H1 (cell line): ENCODE measurements around the gene SH2D4B. TPM values are rescaled to one million over a fixed set of nuclear protein-coding genes. Genes with fewer than 3 reads are reported as not detected.

Experiments
- CTCF ChIA-PET: fragments of 300-600 bp; sonication (Branson Sonifier 250); formaldehyde crosslinking; loops from one replicate; lab custom pipeline; 2021; ENCODE audit not compliant: partially characterized antibody; lab: Charles Lee
- POLR2A ChIA-PET: fragments of 300-600 bp; sonication (Branson Sonifier 250); formaldehyde crosslinking; loops from one replicate; lab custom pipeline; 2021; ENCODE audit warnings: inconsistent platforms; ENCODE audit not compliant: partially characterized antibody; lab: Charles Lee
- DNase-seq, 2 experiments: peaks; one replicate each; pipeline versions ENCODE4 v3.0.0 to v3.0.0-alpha.2; 2010 to 2022; ENCODE audit warnings: low spot score in 2 of 2, low read depth in 1 of 2, mixed read lengths in 1 of 2
- FAIRE-seq: peaks from 2 replicates; lab custom pipeline; 2011; peaks lifted over from hg19 to GRCh38; lab: Jason Lieb, UNC
- H2AFZ ChIP-seq: 2 replicates; pipeline ENCODE4 v1.8.1; 2012; ENCODE audit warnings: low read length, inconsistent platforms
- H2AK5ac ChIP-seq: 2 replicates; pipeline ENCODE4 v1.6.1; 2013; ENCODE audit warnings: low read depth, low read length
- H2BK120ac ChIP-seq: replicated peaks from 2 replicates; pipeline ENCODE3; 2013; ENCODE audit warnings: low read depth, low read length, inconsistent platforms
- H2BK12ac ChIP-seq: 2 replicates; pipeline ENCODE4 v1.6.1; 2013; ENCODE audit warnings: low read depth, low read length
- H2BK15ac ChIP-seq: 2 replicates; pipeline ENCODE4 v1.6.1; 2013; ENCODE audit warnings: low read length
- H2BK20ac ChIP-seq: 2 replicates; pipeline ENCODE4 v1.6.1; 2013; ENCODE audit warnings: low read length
- H2BK5ac ChIP-seq: 2 replicates; pipeline ENCODE4 v1.6.1; 2013; ENCODE audit warnings: low read depth, low read length
- H3K14ac ChIP-seq: 2 replicates; pipeline ENCODE4 v1.6.1; 2013; ENCODE audit warnings: inconsistent platforms; ENCODE audit not compliant: insufficient read length
- H3K18ac ChIP-seq: 2 replicates; pipeline ENCODE4 v1.6.1; 2013; ENCODE audit warnings: low read length; ENCODE audit errors: extremely low read depth
- H3K23ac ChIP-seq: 2 replicates; pipeline ENCODE4 v1.6.1; 2013; ENCODE audit warnings: inconsistent platforms; ENCODE audit not compliant: insufficient read length
- H3K23me2 ChIP-seq: 2 replicates; pipeline ENCODE4 v1.6.1; 2013; ENCODE audit warnings: low read depth, low read length
- H3K27ac ChIP-seq: 2 replicates; pipeline ENCODE4 v1.6.1; 2011; ENCODE audit warnings: low read depth, low read length, inconsistent platforms
- H3K27me3 ChIP-seq, 4 experiments: replicated peaks in 1 of 4; 1 replicate in 1 of 4; 2 replicates in 3 of 4; pipeline versions ENCODE4 v1.6.1 to v1.8.1; 2011 to 2013; ENCODE audit warnings: low read length in 3 of 4, mild to moderate bottlenecking in 3 of 4, inconsistent platforms in 2 of 4, mixed read lengths in 2 of 4, moderate library complexity in 1 of 4; ENCODE audit not compliant: control insufficient read depth in 3 of 4, insufficient read depth in 3 of 4; ENCODE audit errors: extremely low read depth in 1 of 4
- H3K36me3 ChIP-seq, 4 experiments: 2 replicates each; pipeline versions ENCODE4 v1.6.1 to v1.8.1; 2011 to 2013; ENCODE audit warnings: mild to moderate bottlenecking in 4 of 4, low read length in 3 of 4, moderate library complexity in 2 of 4, control low read depth in 1 of 4, inconsistent platforms in 1 of 4; ENCODE audit not compliant: insufficient read depth in 4 of 4, control insufficient read depth in 2 of 4
- H3K4ac ChIP-seq: replicated peaks from 2 replicates; pipeline ENCODE3; 2013; ENCODE audit warnings: low read length, low read depth, mixed read lengths, inconsistent platforms; ENCODE audit not compliant: insufficient read length
- H3K4me1 ChIP-seq, 4 experiments: replicated peaks in 1 of 4; 1 replicate in 1 of 4; 2 replicates in 3 of 4; pipeline versions ENCODE4 v1.6.1 to v1.8.1; 2011 to 2013; ENCODE audit warnings: low read length in 3 of 4, inconsistent platforms in 2 of 4, mixed read lengths in 1 of 4; ENCODE audit not compliant: insufficient read depth in 4 of 4, control insufficient read depth in 3 of 4
- H3K4me2 ChIP-seq, 2 experiments: 2 replicates each; pipeline versions ENCODE4 v1.6.1 to v1.8.1; 2011 to 2013; ENCODE audit warnings: low read depth in 2 of 2, low read length in 2 of 2, control low read depth in 1 of 2, inconsistent platforms in 1 of 2, mild to moderate bottlenecking in 1 of 2; ENCODE audit not compliant: insufficient read depth in 1 of 2
- H3K4me3 ChIP-seq, 4 experiments: fragments of 200-600, 300-600 bp in 1 of 4; sonication (generic), shearing (Covaris generic), sonication (Bioruptor Twin) in 1 of 4; 2 replicates each; pipeline versions ENCODE4 v1.5.1 to v1.8.1; 2011 to 2016; ENCODE audit warnings: low read length in 4 of 4, low read depth in 3 of 4, control low read depth in 2 of 4, inconsistent platforms in 2 of 4, mild to moderate bottlenecking in 2 of 4, mixed read lengths in 1 of 4, moderate library complexity in 1 of 4; ENCODE audit not compliant: insufficient read depth in 2 of 4; ENCODE audit errors: extremely low read depth in 1 of 4
- H3K56ac ChIP-seq: replicated peaks from 2 replicates; pipeline ENCODE3; 2013; ENCODE audit warnings: low read depth, mild to moderate bottlenecking, mixed read lengths, low read length, inconsistent platforms; ENCODE audit not compliant: insufficient read length
- H3K79me1 ChIP-seq: 2 replicates; pipeline ENCODE4 v1.6.1; 2013; ENCODE audit warnings: low read depth, low read length, control low read depth
- H3K79me2 ChIP-seq, 2 experiments: 2 replicates each; pipeline versions ENCODE4 v1.6.1 to v1.8.1; 2012 to 2013; ENCODE audit warnings: low read length in 2 of 2, mild to moderate bottlenecking in 2 of 2, inconsistent platforms in 1 of 2; ENCODE audit not compliant: insufficient read depth in 2 of 2, control insufficient read depth in 1 of 2
- H3K9ac ChIP-seq, 4 experiments: replicated peaks in 1 of 4; 1 replicate in 1 of 4; 2 replicates in 3 of 4; pipeline versions ENCODE4 v1.6.1 to v1.8.1; 2011 to 2013; ENCODE audit warnings: low read depth in 3 of 4, low read length in 3 of 4, control low read depth in 2 of 4, mild to moderate bottlenecking in 2 of 4, moderate library complexity in 2 of 4, inconsistent platforms in 1 of 4; ENCODE audit errors: extremely low read depth in 1 of 4
- H3K9me3 ChIP-seq, 2 experiments: 2 replicates each; pipeline versions ENCODE4 v1.6.1 to v1.8.1; 2012 to 2013; ENCODE audit warnings: mild to moderate bottlenecking in 2 of 2, moderate library complexity in 2 of 2, control low read depth in 1 of 2, inconsistent platforms in 1 of 2, low read depth in 1 of 2, low read length in 1 of 2, mixed read lengths in 1 of 2; ENCODE audit not compliant: insufficient read depth in 2 of 2
- H4K20me1 ChIP-seq, 2 experiments: replicated peaks in 1 of 2; 2 replicates each; pipeline versions ENCODE3 to v1.8.1; 2011 to 2013; ENCODE audit warnings: inconsistent platforms in 2 of 2, low read length in 2 of 2, mild to moderate bottlenecking in 1 of 2; ENCODE audit not compliant: insufficient read depth in 2 of 2, control insufficient read depth in 1 of 2
- H4K5ac ChIP-seq: 2 replicates; pipeline ENCODE4 v1.6.1; 2013; ENCODE audit warnings: low read length, low read depth, mixed read lengths, inconsistent platforms; ENCODE audit not compliant: insufficient read length
- H4K8ac ChIP-seq: 2 replicates; pipeline ENCODE4 v1.8.0; 2013; ENCODE audit warnings: mild to moderate bottlenecking, moderate library complexity, low read length, inconsistent platforms; ENCODE audit not compliant: insufficient read depth; ENCODE audit errors: extremely low read depth
- H4K91ac ChIP-seq: replicated peaks from 2 replicates; pipeline ENCODE3; 2013; ENCODE audit warnings: low read length, mixed read lengths, inconsistent platforms; ENCODE audit not compliant: insufficient read length
- ASH2L ChIP-seq: fragments of 200-600, 300-600 bp; sonication (generic); IDR thresholded peaks from one replicate; pipeline ENCODE4 v1.7.1; 2017; ENCODE audit warnings: low read length
- BACH1 ChIP-seq: IDR thresholded peaks from 2 replicates; pipeline ENCODE4 v1.6.1; 2012; ENCODE audit warnings: low read length, improper control_type of control experiment
- CHD1 ChIP-seq: IDR thresholded peaks from 2 replicates; pipeline ENCODE4 v1.6.1; 2012; ENCODE audit warnings: low read depth, low read length, improper control_type of control experiment
- CHD2 ChIP-seq: IDR thresholded peaks from 2 replicates; pipeline ENCODE4 v1.6.1; 2012; ENCODE audit warnings: low read length, improper control_type of control experiment
- CREB1 ChIP-seq: IDR thresholded peaks from 2 replicates; pipeline ENCODE4 v1.6.1; 2012; ENCODE audit warnings: inconsistent platforms
- EGR1 ChIP-seq: IDR thresholded peaks from 2 replicates; pipeline ENCODE4 v1.6.1; 2011; ENCODE audit warnings: low read depth, low read length, borderline replicate concordance
- JUND ChIP-seq: IDR thresholded peaks from 2 replicates; pipeline ENCODE4 v1.6.1; 2011; ENCODE audit warnings: mild to moderate bottlenecking, improper control_type of control experiment, low read length
- KDM1A ChIP-seq: fragments of 200-600, 300-600 bp; sonication (generic); IDR thresholded peaks from 2 replicates; pipeline ENCODE4 v1.7.1; 2016; ENCODE audit warnings: mild to moderate bottlenecking, low read length, borderline replicate concordance
- KDM5A ChIP-seq: fragments of 200-600 bp; IDR thresholded peaks from 2 replicates; pipeline ENCODE4 v1.7.1; 2012; ENCODE audit warnings: mild to moderate bottlenecking, low read length, inconsistent platforms, mixed read lengths
- NRF1 ChIP-seq: IDR thresholded peaks from 2 replicates; pipeline ENCODE4 v1.6.1; 2011; ENCODE audit warnings: mild to moderate bottlenecking, low read depth, low read length, improper control_type of control experiment
- PHF8 ChIP-seq: fragments of 200-600 bp; sonication (generic); conservative IDR thresholded peaks from 2 replicates; pipeline ENCODE4 v1.7.1; 2012; ENCODE audit warnings: low read depth, mild to moderate bottlenecking, inconsistent platforms, low read length, moderate library complexity
- RFX5 ChIP-seq: IDR thresholded peaks from 2 replicates; pipeline ENCODE4 v1.6.1; 2011; ENCODE audit warnings: low read depth, low read length, improper control_type of control experiment, borderline replicate concordance
- RNF2 ChIP-seq: fragments of 200-900, 300-1000 bp; sonication (generic); IDR thresholded peaks from 2 replicates; pipeline ENCODE4 v1.7.1; 2016; ENCODE audit warnings: borderline replicate concordance, low read depth, mild to moderate bottlenecking, antibody characterized with exemption, low read length; ENCODE audit not compliant: poor library complexity, severe bottlenecking; ENCODE audit errors: missing control alignments
- SIRT6 ChIP-seq: IDR thresholded peaks from one replicate; pipeline ENCODE4 v1.7.1; 2012; ENCODE audit warnings: low read length, inconsistent platforms
- SP1 ChIP-seq: IDR thresholded peaks from 2 replicates; pipeline ENCODE4 v1.6.1; 2011; ENCODE audit warnings: low read depth, low read length
- SP2 ChIP-seq: IDR thresholded peaks from 2 replicates; pipeline ENCODE4 v1.6.1; 2012; ENCODE audit warnings: mild to moderate bottlenecking, low read length, inconsistent platforms
- TBP ChIP-seq: IDR thresholded peaks from 2 replicates; pipeline ENCODE4 v1.6.1; 2011; ENCODE audit warnings: low read depth, low read length, improper control_type of control experiment
- whole genome bisulfite sequencing, 2 experiments: shearing (Covaris generic) in 1 of 2; methylation state at CpG; one replicate each; pipeline versions ENCODE4 v1.1.6 to v1.1.7; 2013 to 2015; ENCODE audit warnings: low lambda C conversion rate in 2 of 2, mixed read lengths in 2 of 2, inconsistent platforms in 1 of 2, low coverage in 1 of 2, missing lambda C conversion rate in 1 of 2; ENCODE audit not compliant: insufficient replicate concordance in 2 of 2, insufficient coverage in 1 of 2, insufficient read length in 1 of 2; ENCODE audit errors: extremely low coverage in 1 of 2, missing lambda C conversion rate in 1 of 2; 5-methylcytosine and 5-hydroxymethylcytosine counted together
- polyA plus RNA-seq, 7 experiments: library from polyadenylated mRNA; depleted of rRNA in 3 of 7; stranded (reverse) in 5 of 7; unstranded in 2 of 7; fragments of >200 nt in 5 of 7; fragments of 200-250 nt in 2 of 7; gene quantifications; 1 replicate in 5 of 7; 2 replicates in 1 of 7; 4 replicates in 1 of 7; pipeline versions ENCODE4 v1.2.1 to v1.2.3, GENCODE V29; 2011 to 2013; ENCODE audit warnings: missing spikeins in 2 of 7, mixed read lengths in 2 of 7
- total RNA-seq: library from RNA; stranded (reverse); fragmentation: NEBNext Ultra II Directional; extraction: Animal tissue kit (Norgen Biotek cat#: 25700); gene quantifications from 2 replicates; pipeline ENCODE4 v1.2.1, GENCODE V29; 2021

SH2D4B gene
- total and polyA plus RNA-seq, 2 of the 8 experiments (the other 6 are each of a cell fraction or from before 2014, with no cell fraction given), result 0.06 to 0.13 TPM

DNA sequence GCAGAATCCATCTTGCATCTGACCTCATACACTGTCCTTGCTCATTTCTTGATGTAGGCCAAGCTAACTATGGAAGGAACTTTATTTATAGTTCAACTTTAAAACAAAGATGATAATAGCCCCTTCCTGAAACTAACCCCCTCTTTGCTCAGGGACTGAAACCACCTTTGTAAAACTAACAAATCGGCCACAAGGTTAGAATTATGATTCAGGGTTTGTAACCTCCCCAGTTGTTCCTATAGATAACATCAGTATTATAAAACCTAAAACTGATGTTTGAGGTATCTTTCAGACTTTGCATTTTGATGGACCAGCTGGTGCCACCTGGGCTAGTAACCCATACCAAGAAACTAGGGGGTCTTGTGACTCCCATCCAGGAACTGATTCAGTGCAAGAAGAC lies 143.4 kb downstream of the SH2D4B start:
- no peaks in the 10 kb centered on the region for H3K9me3 ChIP-seq
- ChIA-PET CTCF (interaction anchor here (0.8 to 1.5 kb wide), 5 partner anchors 9 to 263 kb away, joined by 3 read pairs; no protein-coding TSS in a partner anchor), POLR2A (no interaction called here)
- H2AFZ ChIP-seq, result no peak overlapping the region
- no peak overlapping the region for H3K56ac ChIP-seq
- H2BK15ac ChIP-seq, result no peak overlapping the region
- H4K8ac ChIP-seq, result no peak overlapping the region
- no peaks in the 10 kb centered on the region for H3K4me1 ChIP-seq
- no peak overlapping the region for H2BK120ac ChIP-seq
- no peak overlapping the region for H2BK12ac ChIP-seq
- no peaks in the 10 kb centered on the region for H3K27me3 ChIP-seq
- WGBS, 2 experiments, result 78% methylated on average over 1 of the region's 1 CpG; no CpG with 5 or more reads in 1 of the 2 experiments
- H4K91ac ChIP-seq, result no peak overlapping the region
- H2BK20ac ChIP-seq, result no peak overlapping the region
- no peak overlapping the region for H3K14ac ChIP-seq
- H2BK5ac ChIP-seq, result no peak overlapping the region
- H3K4me2 ChIP-seq, result no peak overlapping the region
- H3K36me3 ChIP-seq, result no peaks in the 10 kb centered on the region
- no peak overlapping the region for H3K4ac ChIP-seq
- no peaks in the 10 kb centered on the region for H3K23me2 ChIP-seq
- no peaks in the 10 kb centered on the region for H3K79me2 ChIP-seq
- H3K18ac ChIP-seq, result no peak overlapping the region
- no peak for FAIRE-seq
- H3K27ac ChIP-seq, result no peak overlapping the region
- no peak overlapping the region for H3K4me3 ChIP-seq
- H2AK5ac ChIP-seq, result no peak overlapping the region
- H3K23ac ChIP-seq, result no peak overlapping the region
- no peak for DNase-seq
- no peak overlapping the region for H4K5ac ChIP-seq
- no peak overlapping the region for H3K9ac ChIP-seq
- no peaks in the 10 kb centered on the region for H4K20me1 ChIP-seq
- H3K79me1 ChIP-seq, result no peaks in the 10 kb centered on the region
- TF ChIP-seq PHF8 (no peak), KDM5A (no peak), CHD1 (no peak), SP2 (no peak), KDM1A (no peak), EGR1 (no peak), CHD2 (no peak), JUND (no peak), RFX5 (no peak), BACH1 (no peak), ASH2L (no peak), CREB1 (no peak), NRF1 (no peak), RNF2 (no peak), TBP (no peak), SP1 (no peak), SIRT6 (no peak)
